NCI-H446 (cell line): ENCODE results near the gene NME3.

Source experiments
- DNase-seq, 2 experiments: peaks; one replicate each; lab custom pipeline; 2025; lab: John Stamatoyannopoulos, UW

NME3 gene

DNA sequence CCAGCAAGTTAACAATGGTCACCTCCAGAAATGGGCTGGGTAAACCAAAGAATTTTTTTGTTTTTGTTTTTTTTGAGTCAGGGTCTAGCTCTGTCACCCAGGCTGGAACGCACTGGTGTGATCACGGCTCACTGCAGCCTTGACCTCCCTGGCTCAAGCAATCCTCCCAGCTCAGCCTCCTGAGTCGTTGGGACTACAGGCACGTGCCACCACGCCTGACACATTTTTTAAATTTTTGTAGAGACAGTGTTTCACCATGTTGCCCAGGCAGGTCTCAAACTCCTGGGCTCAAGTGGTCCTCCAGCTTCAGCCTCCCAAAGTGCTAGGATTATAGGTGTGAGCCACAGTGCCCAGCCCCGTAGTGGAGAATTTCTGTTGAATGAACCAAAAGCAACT is 9.3 kb upstream of the NME3 start:
- no peak for DNase-seq

- no peak for DNase-seq
These were observed 8.7 kb upstream of the NME3 start for GRCh38 chr16:1779741-1780676.

DNA sequence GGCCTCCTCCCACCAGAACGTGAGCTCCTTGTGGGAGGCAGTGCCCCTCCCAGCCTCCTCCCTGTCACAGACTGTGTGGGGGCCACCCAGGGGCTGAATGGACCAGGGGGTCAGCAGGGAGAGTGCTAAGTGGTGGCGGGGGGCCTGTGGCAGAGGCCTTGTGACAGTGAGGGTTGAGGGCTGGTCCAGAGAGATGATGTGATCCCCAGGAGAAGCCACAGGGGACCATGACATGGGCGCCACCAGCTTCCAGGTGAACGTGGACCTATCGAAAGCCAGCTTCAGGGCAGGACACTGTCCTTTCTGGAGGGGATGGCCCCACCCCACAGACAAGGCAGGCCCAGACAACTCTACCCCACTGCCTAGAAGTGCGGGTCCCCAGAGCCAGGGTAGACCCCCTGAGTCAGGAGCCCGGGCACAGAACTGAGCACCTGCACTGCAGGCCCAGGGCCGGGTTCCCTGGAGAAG is 7.9 kb upstream of the NME3 start:
- no peak for DNase-seq

DNA sequence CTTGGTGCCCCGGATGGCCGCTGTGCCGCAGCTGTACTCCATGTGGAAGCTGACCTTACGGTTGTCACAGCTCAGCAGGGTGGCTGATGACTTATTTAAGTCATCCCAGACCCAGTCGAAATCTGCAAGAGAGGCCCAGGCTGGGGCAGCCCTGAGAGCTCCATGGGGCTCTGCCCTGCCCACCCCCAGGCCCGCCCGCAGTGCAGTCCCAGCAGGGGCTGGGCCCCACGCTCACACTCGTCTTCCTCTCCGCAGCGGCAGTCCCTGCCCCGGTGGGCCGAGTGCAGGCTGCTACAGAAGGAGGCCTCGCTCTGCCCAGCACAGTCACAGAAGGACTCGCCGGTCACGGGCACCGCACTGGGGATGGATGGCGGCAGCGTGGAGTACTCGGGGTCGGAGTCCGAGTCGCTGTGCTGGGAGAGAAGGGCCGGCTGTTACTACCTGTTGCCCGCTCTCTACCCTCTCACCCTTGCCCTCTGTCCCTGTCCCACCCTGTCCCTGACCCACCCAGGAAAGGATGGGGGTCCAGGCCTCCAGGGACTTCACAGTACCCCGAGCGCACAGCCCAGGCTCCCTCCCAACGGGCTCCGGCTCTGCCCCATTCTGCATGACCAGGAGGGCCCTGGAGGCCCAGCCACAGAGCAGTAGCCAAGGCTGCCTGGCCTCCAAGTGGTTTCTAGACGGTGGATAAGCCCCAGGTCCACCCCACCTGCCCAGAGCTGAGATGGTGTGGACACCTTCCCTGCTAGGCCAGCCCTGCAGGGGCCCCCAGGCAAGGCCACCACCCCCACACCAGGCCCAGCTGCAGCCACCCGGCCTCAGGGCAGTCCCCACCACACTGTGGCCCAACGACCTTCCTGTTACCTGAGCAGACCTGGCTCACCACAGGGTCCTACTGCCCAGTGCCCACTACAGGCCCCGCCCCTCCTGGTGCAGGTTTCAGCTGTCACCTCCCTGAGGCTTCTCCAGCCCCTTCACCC is 7.1 kb upstream of the NME3 start:
- no peak for DNase-seq

DNA sequence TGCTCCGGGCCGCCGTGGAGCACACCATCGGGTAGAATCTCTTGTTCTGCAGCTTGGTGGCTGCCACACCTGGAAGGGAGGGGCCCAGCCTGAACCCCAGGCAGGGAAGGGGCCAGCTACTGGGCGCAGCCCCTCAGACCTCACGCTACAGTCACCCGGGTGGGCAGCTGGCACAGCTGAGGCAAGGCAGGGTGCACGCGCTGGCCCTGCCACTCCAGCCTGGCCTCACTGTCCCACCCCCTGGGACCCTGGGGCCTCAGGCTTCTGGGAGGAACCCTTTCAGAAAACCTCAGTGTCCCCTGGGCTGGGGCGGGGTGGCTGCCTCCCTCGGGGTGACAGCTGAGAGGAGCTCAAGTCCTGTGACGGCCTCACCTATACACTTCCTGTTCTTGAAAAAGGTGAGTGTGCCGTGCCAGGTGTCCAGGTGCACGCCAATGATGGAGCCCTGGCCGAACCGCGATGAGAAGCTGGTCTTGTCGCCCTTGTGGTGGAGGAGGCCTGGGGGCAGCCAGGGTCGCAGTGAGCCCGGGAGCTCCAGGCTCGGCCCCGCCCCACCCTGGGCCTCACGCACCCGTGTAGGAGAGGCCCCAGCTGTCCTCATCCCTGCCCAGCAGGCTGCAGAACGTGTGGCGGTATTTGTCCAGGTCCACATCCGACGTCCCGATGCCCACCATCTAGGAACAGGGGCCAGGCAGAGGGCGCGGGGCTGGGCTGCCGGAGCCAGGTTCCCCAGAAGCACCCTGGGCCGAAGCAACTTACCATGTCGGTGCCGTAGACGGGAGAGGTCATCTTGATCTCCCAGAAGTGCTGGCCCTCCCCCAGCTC is 6.2 kb upstream of the NME3 start:
- no peak for DNase-seq

GRCh38 chr16:1776991-1777374 is 5.6 kb upstream of the NME3 start:
- DNase-seq, result no peak

GRCh38 chr16:1776672-1776955 is 5.3 kb upstream of the NME3 start:
- no peak for DNase-seq

DNA sequence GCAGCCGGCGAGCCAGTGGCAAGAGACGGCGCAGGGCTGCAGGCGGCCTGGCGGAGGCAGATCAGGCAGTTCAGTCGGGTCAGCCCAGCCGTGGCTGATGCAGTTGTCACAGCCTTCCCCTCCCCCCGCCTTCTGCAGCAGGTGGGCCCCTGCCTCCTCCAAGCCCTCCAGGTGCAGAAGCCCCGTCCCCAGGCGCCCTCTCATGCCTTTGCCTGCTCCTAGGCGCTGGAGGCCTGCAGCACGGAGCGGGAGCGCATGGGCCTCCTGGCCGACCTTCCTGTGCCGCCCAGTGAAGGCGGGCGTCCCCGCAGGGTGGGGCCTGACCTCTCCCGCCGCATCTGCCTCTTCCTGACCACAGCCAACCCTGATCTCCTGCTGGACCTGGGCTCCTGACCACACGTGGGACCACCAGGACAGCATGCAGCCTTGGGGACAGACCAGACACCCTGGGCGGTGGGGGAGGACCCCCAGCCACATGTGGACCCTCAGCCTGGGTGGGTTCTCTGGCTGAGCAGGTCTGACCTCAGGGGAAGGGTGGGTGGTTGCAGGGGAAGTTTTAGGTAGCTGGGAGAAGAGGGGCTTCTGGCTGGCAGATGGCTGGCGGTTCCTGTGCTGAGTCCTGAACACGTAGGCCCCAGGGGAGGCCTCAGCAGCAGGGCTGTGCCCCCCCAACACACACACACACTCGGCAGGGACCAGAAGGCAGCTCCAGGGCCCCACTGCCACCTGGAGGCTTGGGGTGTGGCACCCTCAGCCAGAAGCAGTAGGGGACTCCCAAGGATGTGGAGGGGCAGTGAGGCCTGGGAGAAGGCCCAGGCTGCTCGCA is 4.7 kb upstream of the NME3 start:
- DNase-seq, result no peak

DNA sequence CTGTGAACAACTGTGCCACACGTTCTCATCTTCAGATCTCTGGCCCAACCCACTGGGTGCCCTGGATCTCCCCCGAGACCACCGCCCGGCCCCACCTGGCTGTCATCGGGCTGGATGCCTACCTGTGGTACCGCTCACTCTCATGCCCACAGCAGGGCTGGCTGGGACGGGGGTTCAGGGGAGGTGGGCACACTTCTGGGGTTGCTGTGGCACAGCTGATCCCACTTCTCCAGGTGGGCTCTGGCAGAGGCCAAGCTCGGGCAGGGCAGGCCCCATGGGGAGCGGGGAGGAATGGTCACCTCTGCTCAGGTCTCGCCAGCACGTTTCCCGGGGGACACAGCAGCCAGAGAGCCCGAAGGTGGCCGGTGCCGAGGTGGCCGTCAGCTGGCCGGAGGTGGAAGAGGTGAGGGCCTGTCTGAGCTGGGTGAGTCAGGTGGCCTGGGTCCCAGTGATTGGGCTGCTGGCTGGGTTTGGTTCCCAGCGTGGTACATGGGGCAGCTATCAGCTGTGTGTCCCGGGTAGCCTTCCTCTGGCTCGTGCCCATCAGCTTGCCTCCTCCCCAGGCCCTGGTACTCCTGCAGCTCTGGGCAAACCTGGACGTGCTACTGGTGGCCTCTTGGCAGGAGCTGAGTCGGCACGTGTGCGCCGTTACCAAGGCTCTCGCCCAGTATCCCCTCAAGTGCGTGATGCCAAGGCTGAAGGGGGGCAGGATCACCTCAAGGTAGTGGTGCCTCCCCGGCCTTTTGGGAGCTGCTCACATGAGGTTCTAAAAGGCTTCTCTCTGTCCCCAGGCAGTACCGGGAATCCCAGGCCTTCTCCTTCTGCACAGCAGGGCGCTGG is 3.9 kb upstream of the NME3 start:
- DNase-seq, result no peak

- no peak for DNase-seq
These were observed 3.1 kb upstream of the NME3 start for GRCh38 chr16:1774448-1774780.

- DNase-seq, result no peak
These were observed 2.5 kb upstream of the NME3 start for GRCh38 chr16:1773703-1774447.

GRCh38 chr16:1772908-1773702 is 1.8 kb upstream of the NME3 start, which contains the start of gene MRPS34:
Gene MRPS34 (minus strand): TSS chr16:1773134. CDS start chr16:1773119, 15 bp downstream.
- peak; percentile 33 to 84 for DNase-seq

DNA sequence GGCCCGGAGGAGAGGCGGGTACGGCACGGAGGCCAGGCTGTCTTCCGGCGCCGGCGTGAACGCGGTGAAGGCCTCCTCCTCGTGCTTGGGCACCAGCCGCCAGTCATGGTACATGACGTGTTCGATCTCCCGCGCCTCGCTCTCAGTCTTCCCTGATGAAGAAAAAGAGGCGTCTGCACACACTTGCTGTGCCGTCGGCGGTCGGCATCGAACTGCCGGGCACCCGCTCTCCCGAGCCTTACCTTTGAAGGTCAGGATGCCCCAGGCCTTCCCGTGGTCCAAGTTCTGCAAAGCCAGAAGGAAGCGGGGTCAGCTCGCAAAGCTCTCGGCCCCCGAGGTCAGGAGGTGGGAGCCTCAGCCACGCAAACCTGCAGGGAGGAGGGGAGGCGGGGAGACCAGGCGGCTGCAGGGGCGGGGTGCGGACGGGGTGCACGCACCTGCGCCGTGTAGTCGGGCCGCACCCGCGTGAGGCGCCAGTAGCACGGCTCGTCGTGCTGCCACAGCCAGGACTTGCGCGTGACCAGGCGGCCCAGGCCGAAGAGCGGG is 1.1 kb upstream of the NME3 start, which contains the start of gene EME2:
EME2 (plus strand) TSS at position 449 of the 546 bp plus-strand sequence. CDS start 418 bp downstream, outside the sequence.
- DNase-seq, result no peak

GRCh38 chr16:1771864-1772361 is 570 bp upstream of the NME3 start:
- no peak for DNase-seq

- peak in 1 of 2 experiments; percentile 49 for DNase-seq
These were observed 785 bp downstream of the NME3 start for GRCh38 chr16:1770328-1771187.

DNA sequence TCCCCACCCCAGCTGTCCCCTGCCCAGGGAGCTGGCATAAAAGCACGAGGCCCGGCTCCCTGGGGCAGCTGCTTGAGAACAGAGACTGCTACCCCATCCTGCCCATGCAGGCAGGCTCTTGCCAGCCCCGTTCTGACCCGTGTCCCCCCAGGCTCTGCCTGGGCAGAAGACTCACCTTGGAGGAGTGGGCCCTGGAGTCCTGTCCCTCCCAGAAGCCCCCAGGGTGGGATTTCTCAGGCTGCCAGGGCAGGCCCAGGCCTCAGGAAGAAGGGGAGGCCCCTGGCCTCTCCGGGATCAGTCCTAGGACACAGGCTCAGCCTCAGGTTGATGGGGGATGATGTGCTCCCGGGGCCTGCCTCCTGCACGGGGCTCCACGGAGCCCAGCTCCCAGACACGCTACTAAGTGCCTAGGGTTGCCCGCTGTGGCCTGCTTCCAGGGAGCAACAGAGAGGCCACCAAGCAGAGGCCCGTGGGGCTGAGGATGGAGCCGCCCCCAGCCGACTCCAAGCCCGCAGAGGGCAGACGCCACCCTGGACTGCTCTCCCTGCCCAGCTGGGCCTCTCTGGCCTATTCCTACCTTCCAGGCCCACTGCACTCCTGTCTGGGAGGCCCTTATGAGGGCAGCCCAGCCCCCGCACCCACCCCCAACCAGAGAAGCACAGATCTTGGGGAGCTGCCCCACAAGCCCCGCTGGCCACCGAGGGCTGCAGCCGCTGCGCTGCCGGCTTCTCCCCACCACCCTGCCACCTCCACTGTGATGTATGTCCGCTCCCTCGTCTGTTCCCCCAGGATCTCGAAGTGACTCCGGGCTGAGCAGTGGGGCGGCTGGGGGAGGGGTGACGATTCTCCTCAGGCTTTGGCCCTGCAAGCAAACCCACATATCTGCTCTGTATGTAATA is 1.7 kb downstream of the NME3 start:
- no peak for DNase-seq
